Measurements from ENCODE around the gene GRPEL1. TPM values are rescaled to one million over a fixed set of nuclear protein-coding genes. Genes with fewer than 3 reads are reported as not detected.

The GRPEL1 gene
- polyA plus RNA-seq, 1 experiment, result 21.1 TPM

- ChIA-PET POLR2A (no interaction called here), CTCF (no interaction called here)
- Histone ChIP-seq H3K36me3 (ENCODE audit: control insufficient read depth, insufficient read depth, low read length) (peaks cover 17% of the 10 kb centered on the region), H3K4me3 (ENCODE audit: low read depth, low read length) (no peak overlapping the region), H3K27me3 (ENCODE audit: control insufficient read depth, insufficient read depth, low read length) (no peaks in the 10 kb centered on the region)
- no peak for TF ChIP-seq CTCF (IDR thresholded peaks at IDR 0.05; ENCODE audit: insufficient read depth, low read depth, low read length)
- no peak for DNase-seq (ENCODE audit: low read depth)
Observed at GRCh38 chr4:7032596-7032995, 35.3 kb downstream of the GRPEL1 start.

GRCh38 chr4:7031558-7032449 lies 36.1 kb downstream of the GRPEL1 start:
- ChIA-PET CTCF (interaction anchor here (2.6 kb wide), 1 partner anchor 11 kb away, joined by 8 read pairs; the partner anchor contains the start of gene TADA2B), POLR2A (no interaction called here)
- no peak overlapping the region for H3K4me3 ChIP-seq (ENCODE audit: low read depth, low read length)
- H3K36me3 ChIP-seq (ENCODE audit: control insufficient read depth, insufficient read depth, low read length), result peaks cover 20% of the 10 kb centered on the region
- no peaks in the 10 kb centered on the region for H3K27me3 ChIP-seq (ENCODE audit: control insufficient read depth, insufficient read depth, low read length)
- no peak for DNase-seq (ENCODE audit: low read depth)
- no peak for TF ChIP-seq CTCF (IDR thresholded peaks at IDR 0.05; ENCODE audit: insufficient read depth, low read depth, low read length)

- TF ChIP-seq CTCF (IDR thresholded peaks at IDR 0.05; ENCODE audit: insufficient read depth, low read depth, low read length), result no peak
- H3K4me3 ChIP-seq (ENCODE audit: low read depth, low read length), result no peak overlapping the region
- H3K27me3 ChIP-seq (ENCODE audit: control insufficient read depth, insufficient read depth, low read length), result no peaks in the 10 kb centered on the region
- H3K36me3 ChIP-seq (ENCODE audit: control insufficient read depth, insufficient read depth, low read length), result peaks cover 20% of the 10 kb centered on the region
- CTCF ChIA-PET, result interaction anchor here (0.5 to 2.6 kb wide), 2 partner anchors 12 to 305 kb away, joined by 3 to 8 read pairs; partner anchors contain the start of gene TADA2B
- POLR2A ChIA-PET, result no interaction called here
- no peak for DNase-seq (ENCODE audit: low read depth)
Observed at GRCh38 chr4:7030856-7031255, 37.0 kb downstream of the GRPEL1 start.

- DNase-seq (ENCODE audit: low read depth), result no peak
- ChIA-PET POLR2A (no interaction called here), CTCF (interaction anchor here (2.6 kb wide), 1 partner anchor 13 kb away, joined by 8 read pairs; the partner anchor contains the start of gene TADA2B)
- peaks cover 24% of the 10 kb centered on the region for H3K36me3 ChIP-seq (ENCODE audit: control insufficient read depth, insufficient read depth, low read length)
- no peaks in the 10 kb centered on the region for H3K27me3 ChIP-seq (ENCODE audit: control insufficient read depth, insufficient read depth, low read length)
- no peak for TF ChIP-seq CTCF (IDR thresholded peaks at IDR 0.05; ENCODE audit: insufficient read depth, low read depth, low read length)
- H3K4me3 ChIP-seq (ENCODE audit: low read depth, low read length), result no peak overlapping the region
Observed at GRCh38 chr4:7029921-7030320, 37.9 kb downstream of the GRPEL1 start.

- Histone ChIP-seq H3K27me3 (ENCODE audit: control insufficient read depth, insufficient read depth, low read length) (no peaks in the 10 kb centered on the region), H3K4me3 (ENCODE audit: low read depth, low read length) (no peak overlapping the region), H3K36me3 (ENCODE audit: control insufficient read depth, insufficient read depth, low read length) (peaks cover 28% of the 10 kb centered on the region)
- ChIA-PET CTCF (interaction anchor here (2.6 kb wide), 1 partner anchor 14 kb away, joined by 8 read pairs; the partner anchor contains the start of gene TADA2B), POLR2A (no interaction called here)
- DNase-seq (ENCODE audit: low read depth), result no peak
- no peak for TF ChIP-seq CTCF (IDR thresholded peaks at IDR 0.05; ENCODE audit: insufficient read depth, low read depth, low read length)
Observed at GRCh38 chr4:7029212-7029611, 38.7 kb downstream of the GRPEL1 start.

Measured in BJ (cell line).